Hematopoietic multipotent progenitor cell treated with erythropoietin and hydrocortisone succinate and interleukin-3 and kit ligand, for 15 days (in vitro differentiated cells): ENCODE measurements around the gene STXBP6.
A peak's percentile ranks its signal among the peaks of the same experiment; 100 is the strongest.

ENCODE experiments used
- DNase-seq: peaks from one replicate; pipeline ENCODE4 v3.0.0-alpha.2; 2015; ENCODE audit warnings: low spot score

Gene STXBP6

GRCh38 chr14:24915403-24915921 lies 134.5 kb downstream of the STXBP6 start:
- no peak for DNase-seq

GRCh38 chr14:24913746-24914145 lies 136.2 kb downstream of the STXBP6 start:
- DNase-seq, result no peak

GRCh38 chr14:24913021-24913420 lies 136.9 kb downstream of the STXBP6 start:
- DNase-seq, result no peak

- peak; percentile 10 for DNase-seq
Observed at GRCh38 chr14:24911324-24912109, 138.4 kb downstream of the STXBP6 start.

GRCh38 chr14:24910408-24910986 lies 139.4 kb downstream of the STXBP6 start:
- DNase-seq, result no peak

- no peak for DNase-seq
Observed at GRCh38 chr14:24909523-24910302, 140.2 kb downstream of the STXBP6 start.

GRCh38 chr14:24908592-24909236 lies 141.2 kb downstream of the STXBP6 start:
- DNase-seq, result no peak

GRCh38 chr14:24904533-24904932 lies 145.4 kb downstream of the STXBP6 start:
- DNase-seq, result no peak

- DNase-seq, result no peak
Observed at GRCh38 chr14:24903337-24903736, 146.6 kb downstream of the STXBP6 start.

GRCh38 chr14:24900269-24901100 lies 149.5 kb downstream of the STXBP6 start:
- DNase-seq, result no peak

- no peak for DNase-seq
Observed at GRCh38 chr14:24897793-24898192, 152.2 kb downstream of the STXBP6 start.

GRCh38 chr14:24895622-24896021 lies 154.3 kb downstream of the STXBP6 start:
- DNase-seq, result no peak

GRCh38 chr14:24895243-24895583 lies 154.7 kb downstream of the STXBP6 start:
- no peak for DNase-seq

GRCh38 chr14:24894583-24895242 lies 155.2 kb downstream of the STXBP6 start:
- DNase-seq, result no peak

GRCh38 chr14:24892497-24893051 lies 157.4 kb downstream of the STXBP6 start:
- no peak for DNase-seq

- no peak for DNase-seq
Observed at GRCh38 chr14:24891987-24892496, 157.9 kb downstream of the STXBP6 start.

- DNase-seq, result no peak
Observed at GRCh38 chr14:24890716-24891115, 159.2 kb downstream of the STXBP6 start.

- no peak for DNase-seq
Observed at GRCh38 chr14:24889843-24890242, 160.1 kb downstream of the STXBP6 start.

GRCh38 chr14:24888532-24888931 lies 161.4 kb downstream of the STXBP6 start:
- no peak for DNase-seq

GRCh38 chr14:24887623-24888304 lies 162.2 kb downstream of the STXBP6 start:
- no peak for DNase-seq
